ENCODE results near the gene XIRP2. TPM values are rescaled to one million over a fixed set of nuclear protein-coding genes. Genes with fewer than 3 reads are reported as not detected.

XIRP2 gene
- polyA plus RNA-seq, 2 of the 4 experiments (the other 2 are of a cell fraction) = not detected

DNA sequence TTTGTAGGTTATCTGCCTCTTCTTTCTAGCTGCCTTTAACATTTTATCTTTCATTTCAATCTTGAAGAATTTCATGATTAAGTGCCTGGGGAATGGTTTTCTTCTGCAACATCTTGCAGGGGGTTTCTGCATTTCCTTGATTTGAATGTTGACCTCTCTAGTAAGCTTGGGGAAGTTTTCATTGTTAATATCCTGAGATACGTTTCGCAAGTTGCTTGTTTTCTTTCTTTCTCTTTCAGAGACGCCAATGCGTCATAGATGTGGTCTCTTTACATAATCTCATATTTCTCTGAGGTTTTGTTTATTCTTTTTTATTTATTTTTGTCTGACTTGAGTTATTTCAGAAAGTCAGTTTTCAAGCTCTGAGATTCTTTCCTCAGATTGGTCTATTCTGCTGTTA, 225.7 kb downstream of the XIRP2 start:
- ATAC-seq (no peak), DNase-seq (ENCODE audit: low read depth in 1 of 2, low spot score in 1 of 2) (peak in 1 of 2 experiments; percentile 54), FAIRE-seq (no peak)
- H3K4me1 ChIP-seq = no peaks in the 10 kb centered on the region
- H3K9me3 ChIP-seq = peaks cover 2% of the 10 kb centered on the region; the same call in 1 of the 3 replicates
- H3K4me3 ChIP-seq = no peak overlapping the region
- ChIA-PET POLR2A (no interaction called here), CTCF (no interaction called here)
- no peak overlapping the region for H3K27ac ChIP-seq
- WGBS (ENCODE audit: missing lambda C conversion rate) = 6% methylated on average over 4 of the region's 4 CpGs
- no peak for TF ChIP-seq HEYL (CRISPR knock-in tag; IDR thresholded peaks at IDR 0.05)
- no peak for TF ChIP-seq CHD2 (IDR thresholded peaks at IDR 0.05; ENCODE audit: low read length, partially characterized antibody)
- no peak for TF ChIP-seq KDM5A (IDR thresholded peaks at IDR 0.05)
- TF ChIP-seq NPAS2 (CRISPR knock-in tag; IDR thresholded peaks at IDR 0.05; ENCODE audit: borderline replicate concordance) = no peak
- TF ChIP-seq POLR2A (IDR thresholded peaks at IDR 0.05; ENCODE audit: low read length) = no peak
- no peak for TF ChIP-seq JUNB (IDR thresholded peaks at IDR 0.05)
- no peak for TF ChIP-seq ZSCAN20 (CRISPR knock-in tag; IDR thresholded peaks at IDR 0.05)
- no peak for TF ChIP-seq RNF2 (IDR thresholded peaks at IDR 0.05; ENCODE audit: borderline replicate concordance, low read depth)
- no peak for TF ChIP-seq GATA3 (IDR thresholded peaks at IDR 0.05; ENCODE audit: borderline replicate concordance)
- TF ChIP-seq, protein P1, sequence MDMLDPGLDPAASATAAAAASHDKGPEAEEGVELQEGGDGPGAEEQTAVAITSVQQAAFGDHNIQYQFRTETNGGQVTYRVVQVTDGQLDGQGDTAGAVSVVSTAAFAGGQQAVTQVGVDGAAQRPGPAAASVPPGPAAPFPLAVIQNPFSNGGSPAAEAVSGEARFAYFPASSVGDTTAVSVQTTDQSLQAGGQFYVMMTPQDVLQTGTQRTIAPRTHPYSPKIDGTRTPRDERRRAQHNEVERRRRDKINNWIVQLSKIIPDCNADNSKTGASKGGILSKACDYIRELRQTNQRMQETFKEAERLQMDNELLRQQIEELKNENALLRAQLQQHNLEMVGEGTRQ (IDR thresholded peaks at IDR 0.05) = no peak
- no peak for TF ChIP-seq PHF8 (IDR thresholded peaks at IDR 0.05; ENCODE audit: borderline replicate concordance, low read depth)
- no peak for TF ChIP-seq POLR2AphosphoS2 (conservative IDR thresholded peaks at IDR 0.05; ENCODE audit: low read length)
- TF ChIP-seq EHMT2 (IDR thresholded peaks at IDR 0.05; ENCODE audit: low read depth) = no peak
- no peak for TF ChIP-seq BHLHE40 (IDR thresholded peaks at IDR 0.05; ENCODE audit: low read depth, low read length)
- H3K4me2 ChIP-seq = no peak overlapping the region

DNA sequence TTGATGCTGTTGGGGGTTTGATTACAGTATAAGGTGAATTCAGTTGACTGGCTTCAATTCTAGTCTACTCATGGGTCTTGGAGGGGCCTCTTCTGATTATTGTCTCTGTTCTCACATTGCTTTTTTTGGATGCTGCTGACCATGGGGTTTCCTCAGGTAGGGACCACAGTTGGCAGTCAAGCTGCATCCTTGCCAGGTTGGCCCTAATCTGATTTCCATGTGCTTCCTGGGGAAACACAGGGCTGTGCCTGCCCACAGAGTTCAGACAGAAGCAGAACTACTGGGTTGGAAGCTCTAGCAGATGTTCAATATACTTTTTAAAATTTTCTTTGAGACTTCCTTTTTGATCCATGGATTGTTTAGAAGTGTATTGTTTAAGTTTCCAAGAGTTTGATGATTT, 227.3 kb downstream of the XIRP2 start:
- CTCF ChIA-PET = no interaction called here
- FAIRE-seq (no peak), DNase-seq (ENCODE audit: low read depth in 1 of 2, low spot score in 1 of 2) (no peak), ATAC-seq (no peak)
- no peak for TF ChIP-seq KDM5A (IDR thresholded peaks at IDR 0.05)
- no peak for TF ChIP-seq FOSL2 (IDR thresholded peaks at IDR 0.05)
- TF ChIP-seq FOSL2 (CRISPR knock-in tag; IDR thresholded peaks at IDR 0.05) = no peak
- TF ChIP-seq KDM1A (IDR thresholded peaks at IDR 0.05; ENCODE audit: low read depth) = no peak
- TF ChIP-seq RCOR1 (IDR thresholded peaks at IDR 0.05; ENCODE audit: low read depth, low read length) = no peak
- no peak for TF ChIP-seq EHMT2 (IDR thresholded peaks at IDR 0.05; ENCODE audit: low read depth)
- TF ChIP-seq POLR2AphosphoS2 (conservative IDR thresholded peaks at IDR 0.05; ENCODE audit: low read length) = no peak
- no peak for TF ChIP-seq FOSB (CRISPR knock-in tag; IDR thresholded peaks at IDR 0.05)
- H3K27ac ChIP-seq = no peak overlapping the region
- no peak overlapping the region for H3K4me2 ChIP-seq
- no peaks in the 10 kb centered on the region for H3K4me1 ChIP-seq
- POLR2A ChIA-PET = no interaction called here
- no peak overlapping the region for H3K4me3 ChIP-seq
- no peaks in the 10 kb centered on the region for H3K9me3 ChIP-seq

GRCh38 chr2:167122389-167122788, 234.1 kb downstream of the XIRP2 start:
- Histone ChIP-seq H3K4me2 (no peak overlapping the region), H3K9me3 (no peaks in the 10 kb centered on the region), H3K4me3 (no peak overlapping the region), H3K4me1 (no peaks in the 10 kb centered on the region), H3K27ac (no peak overlapping the region)
- no peak for ATAC-seq
- no peak for DNase-seq (ENCODE audit: low read depth in 1 of 2, low spot score in 1 of 2)
- FAIRE-seq = no peak
- no peak for TF ChIP-seq MAX (IDR thresholded peaks at IDR 0.05)
- no peak for TF ChIP-seq NPAS2 (CRISPR knock-in tag; IDR thresholded peaks at IDR 0.05; ENCODE audit: borderline replicate concordance)
- TF ChIP-seq RNF2 (IDR thresholded peaks at IDR 0.05; ENCODE audit: borderline replicate concordance, low read depth) = no peak
- TF ChIP-seq PHF8 (IDR thresholded peaks at IDR 0.05; ENCODE audit: borderline replicate concordance, low read depth) = no peak
- TF ChIP-seq CEBPB (IDR thresholded peaks at IDR 0.05) = no peak
- no peak for TF ChIP-seq MYC (IDR thresholded peaks at IDR 0.05; ENCODE audit: borderline replicate concordance, low read length)
- no peak for TF ChIP-seq CHD2 (IDR thresholded peaks at IDR 0.05; ENCODE audit: low read length, partially characterized antibody)
- TF ChIP-seq FOSB (CRISPR knock-in tag; IDR thresholded peaks at IDR 0.05) = no peak
- no peak for TF ChIP-seq HOXA7 (CRISPR knock-in tag; IDR thresholded peaks at IDR 0.05)
- TF ChIP-seq HOXB5 (CRISPR knock-in tag; IDR thresholded peaks at IDR 0.05) = no peak
- no peak for TF ChIP-seq TFCP2L1 (CRISPR knock-in tag; IDR thresholded peaks at IDR 0.05)
- TF ChIP-seq SREBF2 (IDR thresholded peaks at IDR 0.05) = no peak
- no peak for TF ChIP-seq FOSL2 (IDR thresholded peaks at IDR 0.05)
- TF ChIP-seq FOSL2 (CRISPR knock-in tag; IDR thresholded peaks at IDR 0.05) = no peak
- TF ChIP-seq KDM1A (IDR thresholded peaks at IDR 0.05; ENCODE audit: low read depth) = no peak
- TF ChIP-seq EHF (CRISPR knock-in tag; IDR thresholded peaks at IDR 0.05) = no peak
- TF ChIP-seq TP53 (CRISPR knock-in tag; IDR thresholded peaks at IDR 0.05) = no peak
- 22% methylated on average over 2 of the region's 2 CpGs for WGBS (ENCODE audit: missing lambda C conversion rate)
- ChIA-PET POLR2A (no interaction called here), CTCF (no interaction called here)
